GM11168 (cell line): Measurements from ENCODE around the gene VWF.

ENCODE experiments used
- in situ Hi-C: fragments of 300-500 bp; cut with MboI; formaldehyde crosslinking; loops from one replicate; pipeline ENCODE4 v1.12.0; 2022; ENCODE audit warnings: low sequenced_read_pairs; ENCODE audit not compliant: unreplicated experiment

Gene VWF

GRCh38 chr12:6062757-6063735 is 61.4 kb downstream of the VWF start:
- in situ Hi-C loops, result loop anchor here (5.0 kb wide), 1 partner anchor 214 kb away; no protein-coding TSS in a partner anchor

GRCh38 chr12:6062395-6062756 is 62.1 kb downstream of the VWF start:
- in situ Hi-C loops, result loop anchor here (5.0 kb wide), 1 partner anchor 215 kb away; no protein-coding TSS in a partner anchor

GRCh38 chr12:6061660-6062059 is 62.8 kb downstream of the VWF start:
- in situ Hi-C loops, result loop anchor here (5.0 kb wide), 1 partner anchor 216 kb away; no protein-coding TSS in a partner anchor

GRCh38 chr12:6059860-6060565 is 64.5 kb downstream of the VWF start:
- in situ Hi-C loops, result loop anchor here (5.0 kb wide), 1 partner anchor 217 kb away; no protein-coding TSS in a partner anchor

GRCh38 chr12:6059221-6059620 is 65.2 kb downstream of the VWF start:
- in situ Hi-C loops, result no loop called here

GRCh38 chr12:6058481-6059161 is 65.8 kb downstream of the VWF start:
- in situ Hi-C loops, result no loop called here

GRCh38 chr12:6057700-6058099 is 66.8 kb downstream of the VWF start:
- in situ Hi-C loops, result no loop called here

GRCh38 chr12:6056406-6057240 is 67.8 kb downstream of the VWF start:
- in situ Hi-C loops, result no loop called here

GRCh38 chr12:6053541-6053940 is 70.9 kb downstream of the VWF start:
- in situ Hi-C loops, result no loop called here

- in situ Hi-C loops, result no loop called here
Observed at GRCh38 chr12:6052940-6053329, 71.5 kb downstream of the VWF start.

- in situ Hi-C loops, result no loop called here
Observed at GRCh38 chr12:6052206-6052939, 72.1 kb downstream of the VWF start.

GRCh38 chr12:6049992-6050391 is 74.5 kb downstream of the VWF start:
- in situ Hi-C loops, result no loop called here

- in situ Hi-C loops, result no loop called here
Observed at GRCh38 chr12:6049587-6049986, 74.9 kb downstream of the VWF start.

- in situ Hi-C loops, result no loop called here
Observed at GRCh38 chr12:6047249-6048237, 76.9 kb downstream of the VWF start.

GRCh38 chr12:6046511-6047180 is 77.8 kb downstream of the VWF start:
- in situ Hi-C loops, result no loop called here

GRCh38 chr12:6045438-6045837 is 79.0 kb downstream of the VWF start:
- in situ Hi-C loops, result no loop called here

GRCh38 chr12:6044082-6044481 is 80.4 kb downstream of the VWF start:
- in situ Hi-C loops, result loop anchor here (5.0 kb wide), 1 partner anchor 67 kb away; no protein-coding TSS in a partner anchor
